NCI-H748 (cell line): ENCODE results near the gene HS3ST6.
A peak's percentile ranks its signal among the peaks of the same experiment; 100 is the strongest.
"Not testable (repeated sequence)": the region's sequence is repeated elsewhere in the genome, so short reads cannot be mapped to it uniquely, and the experiment has no call there.

Source experiments
- DNase-seq: peaks from one replicate; lab custom pipeline; 2025; ENCODE audit not compliant: unreplicated experiment; lab: John Stamatoyannopoulos, UW

HS3ST6 gene

DNA sequence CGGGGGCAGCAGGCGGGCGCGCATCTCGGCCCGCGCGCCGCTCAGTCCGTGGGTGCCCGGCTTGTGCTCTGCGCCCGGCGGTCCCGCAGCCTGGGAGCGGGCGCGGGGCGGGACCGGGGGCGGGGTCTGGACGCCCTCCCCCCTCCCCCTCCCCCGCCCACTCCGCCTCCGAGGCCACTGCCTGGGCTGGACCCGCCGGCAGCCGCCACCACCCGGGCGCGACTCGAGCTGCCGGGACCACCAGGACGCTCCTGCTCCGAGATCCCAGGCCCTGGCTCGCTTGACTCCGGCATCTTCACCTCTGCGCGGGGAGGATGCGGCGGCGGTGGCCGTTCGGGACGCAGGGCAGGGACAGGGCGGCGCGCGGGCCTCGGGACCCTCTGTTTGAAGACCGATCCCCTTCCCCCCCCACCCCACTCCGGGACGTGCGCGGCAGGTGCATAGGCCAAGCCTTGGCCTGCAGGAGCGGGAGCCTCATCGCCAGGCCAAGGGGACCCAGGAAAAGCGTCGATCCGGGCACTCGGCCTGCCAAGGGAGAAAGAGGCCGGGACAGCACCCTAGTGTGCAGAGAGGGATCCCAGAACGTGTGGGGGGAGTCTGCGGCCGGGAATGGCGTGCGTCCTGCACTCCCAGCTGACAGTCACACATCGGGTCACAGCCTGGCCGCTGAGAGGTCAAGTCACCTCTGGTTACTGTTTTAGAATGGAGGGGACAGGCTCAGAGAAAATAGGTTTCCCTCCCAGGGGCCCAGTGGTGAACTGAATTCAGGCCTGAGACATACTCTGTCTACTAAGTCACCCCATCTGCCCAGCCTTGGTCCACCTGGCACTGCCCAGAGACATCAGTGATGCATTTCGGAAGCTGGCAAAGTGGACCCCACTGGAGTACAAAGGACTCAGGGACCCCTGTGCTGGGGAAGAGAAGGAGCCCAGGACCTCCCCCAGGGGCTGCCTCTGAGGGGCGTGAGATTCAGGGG is at the start of gene HS3ST6:
Gene HS3ST6, minus strand, starts transcription at position 65 of the 976 bp plus-strand sequence. CDS start 92 bp downstream, outside the sequence.
- DNase-seq, result peak; percentile 36

DNA sequence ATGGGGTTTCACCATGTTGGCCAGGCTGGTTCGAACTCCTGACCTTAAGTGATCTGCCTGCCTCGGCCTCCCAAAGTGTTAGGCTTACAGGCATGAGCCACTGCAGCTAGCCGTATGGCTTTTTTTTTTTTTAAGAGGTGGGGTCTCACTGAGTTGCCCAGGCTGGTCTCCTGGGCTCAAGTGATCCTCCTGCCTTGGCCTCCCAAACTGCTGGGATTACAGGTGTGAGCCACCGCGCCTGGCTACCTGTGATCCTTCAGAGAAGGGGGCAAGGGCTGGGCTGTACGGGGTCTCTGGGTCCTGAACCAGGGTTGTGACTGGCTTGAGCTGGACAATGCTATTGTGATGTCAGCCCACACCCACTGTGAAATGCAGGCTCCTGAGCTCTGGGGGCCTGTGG is 48.2 kb upstream of the HS3ST6 start, which contains the start of gene RNF151:
Gene RNF151, plus strand, starts transcription at position 397 of the 400 bp plus-strand sequence. CDS start 26 bp downstream, outside the sequence.
- no peak for DNase-seq

DNA sequence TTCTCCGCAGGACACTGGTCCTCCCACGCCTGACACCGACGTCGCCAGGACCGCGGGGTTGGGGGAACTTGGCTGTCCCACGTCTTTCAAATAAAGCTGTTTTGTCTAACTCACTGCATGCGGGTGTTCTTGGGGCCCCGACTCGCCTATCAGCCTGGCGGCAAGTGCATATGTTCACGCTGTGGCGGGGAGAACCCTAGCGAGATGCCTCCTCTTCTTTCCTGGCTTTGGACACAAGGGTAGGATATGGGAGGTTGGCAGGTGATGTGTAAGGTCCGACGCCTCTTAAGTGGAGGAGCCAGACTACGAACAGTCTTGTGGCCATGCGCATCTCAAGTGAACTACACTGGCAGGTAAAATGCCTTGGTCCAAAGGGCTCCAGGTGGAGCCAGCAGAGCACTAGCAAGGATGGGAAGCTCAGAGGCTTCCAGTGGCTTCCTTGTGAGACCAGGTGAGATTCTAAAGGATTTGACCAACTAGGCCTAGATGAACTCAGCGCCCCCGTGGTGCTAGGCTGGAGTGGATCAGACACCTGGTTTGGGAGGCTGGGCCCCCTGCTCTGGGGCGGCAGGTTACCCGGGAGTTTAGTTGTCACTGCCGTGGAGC is 47.3 kb upstream of the HS3ST6 start:
- DNase-seq, result peak; percentile 7

DNA sequence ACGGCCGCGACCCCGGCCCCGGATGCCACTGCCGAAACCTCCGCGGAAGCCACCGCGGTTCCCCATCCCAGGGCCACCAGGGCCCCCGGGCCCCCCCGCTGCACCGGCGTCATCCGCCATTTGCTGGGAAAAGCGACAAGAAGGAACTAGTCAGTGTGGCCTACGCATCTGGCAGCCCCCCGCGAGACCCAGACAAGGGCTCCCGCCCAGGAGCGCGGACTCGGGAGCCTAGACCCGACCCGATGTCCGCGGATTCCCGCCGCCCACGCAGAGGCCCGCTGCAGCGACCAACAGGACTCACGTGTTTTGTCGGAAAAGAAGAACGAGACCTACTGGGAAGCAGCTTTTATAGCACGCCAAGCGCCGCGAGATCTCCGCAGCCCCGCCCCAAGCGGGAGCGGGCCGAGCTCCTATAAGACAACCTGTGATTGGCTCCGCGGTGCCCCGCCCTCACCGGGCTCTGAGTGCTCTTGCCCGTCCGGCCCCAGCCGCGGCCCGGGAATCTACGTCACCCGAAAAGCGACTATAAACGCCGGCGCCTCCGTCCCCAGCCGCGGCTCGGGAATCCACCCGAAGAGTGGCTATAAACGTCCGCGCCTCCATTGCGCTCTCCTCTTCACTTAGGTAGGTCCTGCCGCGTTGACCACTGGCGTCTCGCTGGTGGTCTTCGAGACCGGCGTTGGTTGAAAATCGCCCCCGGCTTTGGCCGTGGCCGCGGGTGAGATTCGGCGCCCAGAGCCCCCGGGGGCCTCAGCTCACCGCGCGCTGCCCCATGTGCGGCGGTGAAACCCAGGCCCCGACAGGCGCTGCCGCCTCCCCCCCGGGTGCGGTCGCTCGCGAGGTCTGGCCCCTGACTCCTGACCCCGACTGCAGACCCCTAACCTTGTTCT is 46.5 kb upstream of the HS3ST6 start, which contains the start of gene RPS2:
Gene RPS2, minus strand, starts transcription at position 321 of the 890 bp plus-strand sequence. Its CDS starts 201 bp downstream, at position 120.
- peak; percentile 97 for DNase-seq

DNA sequence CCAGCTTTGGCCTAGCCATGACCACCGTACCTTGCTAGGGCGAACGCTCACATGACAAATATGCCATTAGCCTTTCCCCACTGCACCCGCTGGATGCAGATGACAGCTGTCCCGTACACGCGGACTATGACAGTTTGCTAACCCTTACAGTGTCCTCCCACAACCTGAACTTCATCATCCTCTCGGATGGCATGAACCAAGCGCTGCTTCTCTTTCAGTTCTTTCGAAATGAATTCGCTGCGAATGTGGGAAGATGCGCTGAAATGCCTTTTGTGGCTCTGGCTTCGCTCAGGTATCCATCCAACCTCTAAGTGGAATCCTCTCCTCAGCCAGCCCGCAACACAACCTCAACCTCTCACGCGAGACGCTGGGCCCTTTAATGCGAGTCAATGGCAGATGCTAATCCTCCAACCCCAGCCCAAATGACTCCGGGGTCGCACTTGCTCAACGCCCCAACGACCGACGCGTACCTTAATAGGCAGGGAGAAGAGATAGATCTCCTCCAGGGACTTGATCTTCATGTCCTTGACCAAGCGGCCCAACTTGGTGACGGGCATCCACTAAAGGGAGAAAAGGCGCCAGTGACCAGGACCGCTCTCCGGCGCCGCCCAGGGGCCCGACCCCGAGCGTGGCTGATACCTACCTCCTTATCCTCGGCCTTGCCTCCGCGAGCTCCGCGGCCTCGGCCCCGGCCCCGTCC is 45.7 kb upstream of the HS3ST6 start:
- DNase-seq, result peak; percentile 46

DNA sequence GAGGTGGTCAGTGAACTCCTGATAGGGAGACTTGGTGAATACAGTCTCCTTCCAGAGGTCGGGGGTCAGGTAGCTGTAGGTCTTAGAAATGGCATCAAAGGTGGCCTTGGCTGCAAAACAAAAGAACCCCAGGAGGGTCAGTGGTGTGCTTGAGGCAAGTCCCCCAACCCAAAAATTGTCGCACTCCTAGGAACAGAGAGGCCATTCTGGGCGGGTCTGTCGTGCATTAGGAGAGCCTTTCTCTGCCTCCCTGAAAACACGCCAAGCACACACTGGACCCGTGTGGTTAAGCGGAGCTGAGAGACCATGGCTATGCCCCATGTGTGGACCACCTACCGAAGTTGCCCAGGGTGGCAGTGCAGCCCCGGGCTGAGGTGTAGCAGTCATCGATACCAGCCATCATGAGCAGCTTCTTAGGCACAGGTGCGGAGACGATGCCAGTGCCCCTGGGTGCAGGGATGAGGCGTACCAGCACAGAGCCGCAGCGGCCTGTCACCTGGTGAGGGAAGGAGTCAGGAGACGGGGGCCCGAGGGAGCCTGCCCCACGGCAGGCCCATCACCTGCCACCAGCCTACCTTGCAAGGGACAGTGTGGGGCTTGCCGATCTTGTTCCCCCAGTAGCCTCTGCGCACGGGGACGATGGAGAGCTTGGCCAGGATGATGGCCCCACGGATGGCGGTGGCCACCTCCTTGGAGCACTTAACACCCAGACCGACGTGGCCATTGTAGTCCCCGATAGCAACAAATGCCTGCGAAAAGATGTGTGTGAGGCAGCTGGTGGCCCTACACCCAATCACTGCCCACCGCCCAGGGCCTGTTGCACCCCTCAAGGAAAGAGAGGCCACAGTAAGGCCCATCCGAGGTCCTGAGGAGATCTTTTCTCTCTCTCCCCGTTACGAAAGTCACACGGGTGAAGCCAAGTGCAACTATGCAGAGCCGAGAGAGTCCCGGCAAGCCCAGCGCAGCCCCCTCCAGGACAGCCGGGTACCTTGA is 44.2 kb upstream of the HS3ST6 start:
- not testable (repeated sequence) for DNase-seq

DNA sequence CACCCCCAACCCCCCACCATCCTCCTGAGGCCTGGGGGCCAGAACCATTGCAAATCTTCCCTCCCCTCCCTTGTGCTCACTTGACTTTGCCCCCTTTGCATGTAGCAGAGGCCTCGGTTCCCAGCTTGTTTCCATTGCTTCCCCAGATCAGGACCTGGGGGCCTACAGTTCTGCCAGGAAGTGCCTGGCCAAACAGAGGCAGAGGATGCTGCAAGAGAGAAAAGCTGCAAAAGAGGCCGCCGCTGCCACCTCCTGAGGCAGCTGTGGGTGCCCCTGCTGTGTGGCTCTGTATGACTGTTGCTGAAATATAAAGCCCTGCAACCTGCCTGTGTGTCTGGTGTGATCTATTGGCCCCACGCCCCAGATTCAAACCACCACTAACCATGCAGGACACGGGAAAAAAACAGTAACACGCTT is 43.4 kb upstream of the HS3ST6 start:
- DNase-seq, result no peak

DNA sequence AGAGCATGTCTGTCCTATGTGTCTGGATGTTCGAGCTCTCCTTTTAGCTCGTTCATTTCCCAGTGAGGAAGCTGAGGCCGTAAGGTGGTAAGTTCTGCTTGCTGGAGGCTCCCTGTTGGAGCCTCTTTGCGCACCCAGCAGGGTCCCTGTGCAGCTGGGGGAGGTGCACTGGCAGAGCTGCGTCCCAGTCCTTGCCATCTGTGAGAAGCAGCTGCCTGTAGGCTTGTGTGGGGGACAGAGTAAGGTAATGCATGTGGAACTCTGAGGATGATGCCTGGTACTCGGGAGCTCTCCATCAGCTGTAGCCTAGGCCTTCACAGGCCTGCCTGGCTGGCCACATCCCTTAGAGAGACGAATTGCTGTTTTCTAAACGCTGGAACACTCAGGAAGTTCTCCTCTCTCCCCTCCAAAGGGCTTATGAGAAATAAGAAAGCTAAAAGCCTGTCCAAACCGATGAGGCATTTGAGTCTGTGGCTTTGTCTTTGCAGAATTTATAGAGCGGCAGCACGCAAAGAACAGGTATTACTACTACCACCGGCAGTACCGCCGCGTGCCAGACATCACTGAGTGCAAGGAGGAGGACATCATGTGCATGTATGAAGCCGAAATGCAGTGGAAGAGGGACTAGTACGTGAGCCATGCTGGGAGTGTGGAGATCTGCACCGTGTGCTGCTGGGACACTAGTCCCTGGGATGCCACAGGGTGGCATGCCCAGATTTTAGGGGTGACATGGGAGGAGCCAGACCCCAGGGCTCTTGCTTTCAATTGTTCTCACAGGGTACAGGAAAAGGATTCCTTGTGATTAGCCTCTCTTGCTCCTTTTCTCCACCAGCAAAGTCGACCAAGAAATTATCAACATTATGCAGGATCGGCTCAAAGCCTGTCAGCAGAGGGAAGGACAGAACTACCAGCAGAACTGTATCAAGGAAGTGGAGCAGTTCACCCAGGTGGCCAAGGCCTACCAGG is 42.7 kb upstream of the HS3ST6 start:
- DNase-seq, result no peak

DNA sequence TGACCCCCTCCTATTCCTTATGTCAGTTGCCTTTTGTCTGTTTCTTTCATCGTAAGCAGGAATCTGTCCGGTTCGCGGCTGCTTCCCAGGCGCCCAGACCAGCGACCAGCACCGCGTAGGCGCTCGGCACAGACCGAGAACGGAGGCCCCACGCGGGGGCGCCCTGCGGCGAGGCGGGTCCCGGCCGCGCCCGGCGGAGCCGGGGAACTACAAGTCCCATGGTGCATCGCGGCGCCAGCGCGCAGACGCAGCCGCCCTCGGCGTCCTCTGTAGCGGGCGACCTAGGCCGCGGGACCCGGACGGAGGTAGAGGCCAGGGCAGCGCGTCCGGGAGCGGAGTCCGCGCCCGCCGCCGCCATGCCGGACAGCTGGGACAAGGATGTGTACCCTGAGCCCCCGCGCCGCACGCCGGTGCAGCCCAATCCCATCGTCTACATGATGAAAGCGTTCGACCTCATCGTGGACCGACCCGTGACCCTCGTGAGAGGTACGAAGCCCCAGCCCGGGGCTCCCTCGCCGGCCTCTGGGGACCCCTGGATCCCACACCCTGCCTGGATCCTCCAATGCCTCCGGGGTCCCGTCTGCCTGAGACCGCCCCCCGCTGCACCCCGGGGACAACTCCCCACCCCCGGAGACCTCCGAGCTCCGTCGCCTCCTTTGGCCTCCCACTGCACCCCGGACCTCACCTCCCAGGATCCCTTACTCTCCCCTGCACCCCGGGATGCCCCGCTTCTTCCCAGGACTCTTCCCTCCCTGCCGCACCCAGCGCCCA is 41.2 kb upstream of the HS3ST6 start, which contains the start of gene NDUFB10:
Gene NDUFB10, plus strand, starts transcription at position 270 of the 771 bp plus-strand sequence. Its CDS starts 87 bp downstream, at position 357.
- DNase-seq, result peak; percentile 86

DNA sequence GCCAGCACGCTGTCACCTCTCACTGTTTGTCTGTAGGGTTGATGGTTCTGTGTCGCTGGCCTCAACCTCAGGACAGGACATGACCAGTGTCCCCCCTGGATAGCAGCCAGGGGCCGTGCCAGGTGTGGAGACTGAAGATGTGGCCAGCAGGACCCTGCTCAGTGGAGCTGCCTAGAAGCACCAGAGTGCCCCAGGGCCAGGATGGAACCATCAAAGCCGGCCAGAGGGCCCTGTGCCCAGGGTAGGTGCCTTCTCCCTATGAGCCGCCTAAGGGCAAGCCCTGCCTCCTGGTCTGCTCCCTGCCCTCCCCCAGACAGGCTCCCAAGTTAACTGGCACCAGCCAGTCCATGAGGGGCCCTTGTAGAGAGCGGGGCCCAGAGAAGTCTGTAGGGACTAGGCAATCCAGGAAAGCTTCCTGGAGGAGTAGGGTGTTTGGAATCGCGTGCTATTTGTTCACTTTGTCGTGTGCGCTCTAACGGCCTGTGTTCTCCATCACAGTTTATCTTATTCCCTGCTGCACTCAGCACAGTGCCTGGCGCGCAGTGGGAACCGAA is 40.6 kb upstream of the HS3ST6 start:
- DNase-seq, result no peak

DNA sequence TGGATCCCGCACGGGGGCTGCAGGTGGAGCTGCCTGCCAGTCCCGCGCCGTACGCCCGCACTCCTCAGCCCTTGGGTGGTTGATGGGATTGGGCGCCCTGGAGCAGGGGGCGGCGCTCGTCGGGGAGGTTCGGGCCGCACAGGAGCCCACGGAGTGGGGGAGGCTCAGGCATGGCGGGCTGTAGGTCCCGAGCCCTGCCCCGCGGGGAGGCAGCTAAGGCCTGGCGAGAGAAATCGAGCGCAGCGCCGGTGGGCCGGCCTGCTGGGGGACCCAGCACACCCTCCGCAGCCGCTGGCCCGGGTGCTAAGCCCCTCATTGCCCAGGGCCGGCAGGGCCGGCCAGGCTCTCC is 39.9 kb upstream of the HS3ST6 start:
- not testable (repeated sequence) for DNase-seq

DNA sequence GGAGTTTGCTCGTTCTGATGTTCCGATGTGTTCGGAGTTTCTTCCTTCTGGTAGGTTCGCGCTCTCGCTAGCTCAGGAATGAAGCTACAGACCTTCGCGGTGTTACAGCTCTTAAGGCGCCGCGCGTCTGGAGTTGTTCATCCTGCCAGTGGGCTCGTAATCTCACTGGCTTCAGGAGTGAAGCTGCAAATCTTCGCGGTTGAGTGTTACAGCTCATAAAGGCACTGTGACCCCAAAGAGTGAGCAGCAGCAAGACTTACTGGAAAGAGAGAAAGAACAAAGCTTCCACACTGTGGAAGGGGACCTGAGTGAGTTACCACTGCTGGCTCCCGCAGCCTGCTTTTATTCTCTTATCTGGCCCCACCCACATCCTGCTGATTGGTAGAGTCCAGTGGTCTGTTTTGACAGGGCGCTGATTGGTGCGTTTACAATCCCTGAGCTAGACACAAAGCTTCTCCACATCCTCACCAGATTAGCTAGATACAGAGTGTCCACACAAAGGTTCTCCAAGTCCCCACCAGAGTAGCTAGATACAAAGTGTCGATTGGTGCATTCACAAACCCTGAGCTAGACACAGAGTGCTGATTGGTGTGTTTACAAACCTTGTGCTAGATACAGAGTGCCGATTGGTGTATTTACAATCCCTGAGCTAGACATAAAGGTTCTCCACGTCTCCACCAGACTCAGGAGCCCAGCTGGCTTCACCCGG is 39.4 kb upstream of the HS3ST6 start:
- not testable (repeated sequence) for DNase-seq

DNA sequence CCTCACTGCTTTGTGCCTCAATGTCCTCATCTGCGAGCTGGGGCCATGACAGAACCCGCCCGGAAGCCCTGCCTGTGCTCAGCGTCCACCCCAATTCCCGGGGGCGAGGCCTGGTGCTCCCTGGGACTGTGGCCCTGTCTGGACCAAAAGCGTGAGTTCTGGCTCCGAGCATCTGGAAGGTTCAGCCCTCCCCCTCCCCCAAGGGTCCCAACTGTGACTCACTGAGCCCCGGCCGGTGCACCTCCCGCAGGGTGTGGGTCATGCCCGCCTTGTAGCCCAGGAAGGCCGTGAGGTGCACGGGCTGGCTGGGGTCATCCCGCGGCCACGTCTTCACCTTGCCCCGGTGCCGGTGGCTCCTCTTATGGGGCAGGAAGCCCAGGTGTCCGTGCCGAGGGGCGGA is 35.5 kb upstream of the HS3ST6 start:
- no peak for DNase-seq

DNA sequence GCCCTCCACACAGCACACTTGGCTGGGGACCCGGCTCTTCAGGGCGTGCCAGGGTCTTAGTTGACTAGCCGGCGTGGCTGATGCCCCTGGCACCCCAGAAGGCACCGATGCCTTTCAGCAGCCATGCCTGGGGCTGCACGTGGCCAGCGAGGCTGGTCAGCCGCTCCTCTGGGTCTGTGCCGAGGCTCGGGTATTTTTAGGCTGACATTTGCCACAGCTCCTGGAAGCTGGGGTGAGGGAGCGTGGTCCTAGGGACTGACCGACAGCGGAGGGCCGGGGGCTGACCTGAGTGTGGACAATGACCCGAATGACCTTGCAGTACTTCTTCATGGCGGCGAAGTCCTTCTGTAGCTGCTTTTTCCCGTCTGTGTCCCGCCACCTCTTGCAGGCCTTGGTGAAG is 32.3 kb upstream of the HS3ST6 start:
- no peak for DNase-seq

DNA sequence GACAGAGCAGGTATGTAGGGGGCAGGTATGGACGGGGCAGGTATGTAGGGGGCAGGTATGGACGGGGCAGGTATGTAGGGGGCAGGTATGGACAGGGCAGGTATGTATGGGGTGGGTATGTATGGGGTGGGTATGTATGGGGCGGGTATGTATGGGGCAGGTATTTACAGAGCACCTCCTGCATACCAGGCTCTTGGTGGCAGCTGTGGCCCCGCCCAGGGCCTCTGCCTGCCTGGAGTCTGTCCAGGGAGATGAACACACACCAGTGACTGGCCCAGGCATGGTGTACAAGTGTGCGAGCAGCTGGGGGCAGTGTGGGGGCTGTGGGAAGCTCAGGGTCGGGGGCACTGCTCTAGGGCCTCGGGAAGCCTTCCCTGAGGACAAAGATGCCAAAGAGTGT is 31.8 kb upstream of the HS3ST6 start:
- DNase-seq, result no peak

DNA sequence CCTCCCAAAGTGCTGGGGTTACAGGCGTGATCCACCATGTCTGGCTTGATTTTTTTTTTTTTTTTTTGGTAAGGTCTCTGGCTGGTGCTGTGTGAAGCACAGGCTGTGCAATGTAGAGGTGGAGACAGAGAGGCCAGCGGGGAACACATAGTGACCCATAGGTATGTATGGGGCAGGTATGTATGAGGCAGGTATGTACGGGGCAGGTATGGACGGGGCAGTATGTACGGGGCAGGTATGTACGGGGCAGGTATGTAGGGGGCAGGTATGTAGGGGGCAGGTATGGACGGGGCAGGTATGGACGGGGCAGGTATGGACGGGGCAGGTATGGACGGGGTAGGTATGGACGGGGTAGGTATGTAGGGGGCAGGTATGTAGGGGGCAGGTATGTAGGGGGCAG is 31.3 kb upstream of the HS3ST6 start:
- DNase-seq, result no peak
